Measurements from ENCODE around the gene NODAL. TPM values are rescaled to one million over a fixed set of nuclear protein-coding genes. Genes with fewer than 3 reads are reported as not detected.

The NODAL gene
- total RNA-seq, 2 experiments from 2014 or later: not detected

DNA sequence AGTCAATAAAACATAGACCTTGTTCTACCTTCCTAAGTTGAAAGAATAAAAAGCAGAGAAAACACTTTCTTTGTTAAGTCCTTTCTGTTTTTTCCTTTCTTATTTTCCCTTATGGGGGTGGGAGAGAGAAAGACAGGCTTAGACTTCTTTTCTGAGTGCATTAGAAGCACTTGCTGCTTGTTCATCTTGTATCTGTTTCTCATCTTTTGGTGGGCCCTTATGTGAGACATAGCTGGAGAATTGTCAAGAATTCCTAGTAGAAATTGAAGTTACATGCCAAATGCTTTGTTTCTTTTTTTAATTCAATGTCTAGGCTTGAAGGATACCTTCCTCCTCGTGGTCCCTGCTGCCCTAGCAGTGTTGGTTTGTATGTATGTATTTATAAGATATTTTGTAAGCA is 30.9 kb downstream of the NODAL start:
- POLR2A ChIA-PET: interaction anchor here (1.4 kb wide), 1 partner anchor 20 kb away, joined by 3 read pairs; no protein-coding TSS in a partner anchor
- H3K36me3 ChIP-seq (ENCODE audit: insufficient read depth, low read length): peaks cover 5% of the 10 kb centered on the region
- peaks cover 60% of the 10 kb centered on the region for H3K36me3 Mint-ChIP-seq (ENCODE audit: low read depth)
- no peaks in the 10 kb centered on the region for H3K27me3 ChIP-seq (ENCODE audit: control insufficient read depth in 1 of 2, insufficient read depth in 2 of 2, low read length in 2 of 2)
- H3K4me3 Mint-ChIP-seq: no peak overlapping the region
- H3K4me3 ChIP-seq (ENCODE audit: low read length): no peak overlapping the region
- TF ChIP-seq, protein P1, sequence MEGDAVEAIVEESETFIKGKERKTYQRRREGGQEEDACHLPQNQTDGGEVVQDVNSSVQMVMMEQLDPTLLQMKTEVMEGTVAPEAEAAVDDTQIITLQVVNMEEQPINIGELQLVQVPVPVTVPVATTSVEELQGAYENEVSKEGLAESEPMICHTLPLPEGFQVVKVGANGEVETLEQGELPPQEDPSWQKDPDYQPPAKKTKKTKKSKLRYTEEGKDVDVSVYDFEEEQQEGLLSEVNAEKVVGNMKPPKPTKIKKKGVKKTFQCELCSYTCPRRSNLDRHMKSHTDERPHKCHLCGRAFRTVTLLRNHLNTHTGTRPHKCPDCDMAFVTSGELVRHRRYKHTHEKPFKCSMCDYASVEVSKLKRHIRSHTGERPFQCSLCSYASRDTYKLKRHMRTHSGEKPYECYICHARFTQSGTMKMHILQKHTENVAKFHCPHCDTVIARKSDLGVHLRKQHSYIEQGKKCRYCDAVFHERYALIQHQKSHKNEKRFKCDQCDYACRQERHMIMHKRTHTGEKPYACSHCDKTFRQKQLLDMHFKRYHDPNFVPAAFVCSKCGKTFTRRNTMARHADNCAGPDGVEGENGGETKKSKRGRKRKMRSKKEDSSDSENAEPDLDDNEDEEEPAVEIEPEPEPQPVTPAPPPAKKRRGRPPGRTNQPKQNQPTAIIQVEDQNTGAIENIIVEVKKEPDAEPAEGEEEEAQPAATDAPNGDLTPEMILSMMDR (IDR thresholded peaks at IDR 0.05): no peak
- CTCF ChIA-PET: interaction anchor here (1.1 kb wide), 1 partner anchor 264 kb away, joined by 3 read pairs; the partner anchor contains the start of gene TYSND1
- H3K4me1 Mint-ChIP-seq (ENCODE audit: low read depth): peaks cover 68% of the 10 kb centered on the region
- H3K27me3 Mint-ChIP-seq: no peaks in the 10 kb centered on the region
- peaks cover 20% of the 10 kb centered on the region for H3K4me1 ChIP-seq (ENCODE audit: insufficient read depth, low read length)
- no peak overlapping the region for H3K27ac ChIP-seq (ENCODE audit: low read depth in 1 of 2, low read length in 2 of 2)
- no peak for DNase-seq
- no peaks in the 10 kb centered on the region for H3K9me3 Mint-ChIP-seq
- intact Hi-C loops (cut with DNase I, micrococcal nuclease): no loop called here
- peak overlapping the region; percentile 14 for H3K27ac Mint-ChIP-seq
- H3K9me3 ChIP-seq (ENCODE audit: control insufficient read depth in 1 of 2, insufficient read depth in 1 of 2, low read length in 2 of 2): no peaks in the 10 kb centered on the region
- no peak for ATAC-seq (ENCODE audit: poor library complexity)

DNA sequence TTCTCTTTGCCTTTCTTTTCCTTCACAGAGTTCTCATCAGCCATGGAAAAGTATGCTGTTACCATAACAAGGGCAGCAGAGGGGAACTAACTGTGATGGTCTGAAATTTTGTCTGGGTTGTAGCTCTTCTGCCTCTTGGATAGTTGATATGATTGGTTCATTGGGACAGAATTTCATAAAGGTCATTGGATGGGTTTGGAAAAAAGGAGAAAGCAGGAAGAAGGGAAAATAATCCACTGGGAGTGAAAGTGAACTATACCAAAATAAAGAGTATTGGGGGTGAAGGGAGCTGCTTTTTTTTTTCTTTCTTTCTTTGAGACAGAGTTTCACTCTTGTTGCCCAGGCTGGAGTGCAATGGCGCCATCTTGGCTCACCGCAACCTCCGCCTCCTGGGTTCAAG is 31.7 kb downstream of the NODAL start:
- H3K27ac ChIP-seq (ENCODE audit: low read depth in 1 of 2, low read length in 2 of 2): no peak overlapping the region
- no peak for ATAC-seq (ENCODE audit: poor library complexity)
- peaks cover 5% of the 10 kb centered on the region for H3K36me3 ChIP-seq (ENCODE audit: insufficient read depth, low read length)
- Mint-ChIP-seq H3K36me3 (ENCODE audit: low read depth) (peaks cover 63% of the 10 kb centered on the region), H3K4me1 (ENCODE audit: low read depth) (peaks cover 70% of the 10 kb centered on the region), H3K4me3 (no peak overlapping the region), H3K27ac (no peak overlapping the region), H3K9me3 (no peaks in the 10 kb centered on the region), H3K27me3 (no peaks in the 10 kb centered on the region)
- no peaks in the 10 kb centered on the region for H3K9me3 ChIP-seq (ENCODE audit: control insufficient read depth in 1 of 2, insufficient read depth in 1 of 2, low read length in 2 of 2)
- no peak for DNase-seq
- TF ChIP-seq, protein P1 (IDR thresholded peaks at IDR 0.05): no peak
- intact Hi-C loops (cut with DNase I, micrococcal nuclease): no loop called here
- no peak overlapping the region for H3K4me3 ChIP-seq (ENCODE audit: low read length)
- POLR2A ChIA-PET: interaction anchor here (1.4 kb wide), 1 partner anchor 21 kb away, joined by 3 read pairs; no protein-coding TSS in a partner anchor
- H3K4me1 ChIP-seq (ENCODE audit: insufficient read depth, low read length): peaks cover 28% of the 10 kb centered on the region
- H3K27me3 ChIP-seq (ENCODE audit: control insufficient read depth in 1 of 2, insufficient read depth in 2 of 2, low read length in 2 of 2): no peaks in the 10 kb centered on the region
- CTCF ChIA-PET: no interaction called here

DNA sequence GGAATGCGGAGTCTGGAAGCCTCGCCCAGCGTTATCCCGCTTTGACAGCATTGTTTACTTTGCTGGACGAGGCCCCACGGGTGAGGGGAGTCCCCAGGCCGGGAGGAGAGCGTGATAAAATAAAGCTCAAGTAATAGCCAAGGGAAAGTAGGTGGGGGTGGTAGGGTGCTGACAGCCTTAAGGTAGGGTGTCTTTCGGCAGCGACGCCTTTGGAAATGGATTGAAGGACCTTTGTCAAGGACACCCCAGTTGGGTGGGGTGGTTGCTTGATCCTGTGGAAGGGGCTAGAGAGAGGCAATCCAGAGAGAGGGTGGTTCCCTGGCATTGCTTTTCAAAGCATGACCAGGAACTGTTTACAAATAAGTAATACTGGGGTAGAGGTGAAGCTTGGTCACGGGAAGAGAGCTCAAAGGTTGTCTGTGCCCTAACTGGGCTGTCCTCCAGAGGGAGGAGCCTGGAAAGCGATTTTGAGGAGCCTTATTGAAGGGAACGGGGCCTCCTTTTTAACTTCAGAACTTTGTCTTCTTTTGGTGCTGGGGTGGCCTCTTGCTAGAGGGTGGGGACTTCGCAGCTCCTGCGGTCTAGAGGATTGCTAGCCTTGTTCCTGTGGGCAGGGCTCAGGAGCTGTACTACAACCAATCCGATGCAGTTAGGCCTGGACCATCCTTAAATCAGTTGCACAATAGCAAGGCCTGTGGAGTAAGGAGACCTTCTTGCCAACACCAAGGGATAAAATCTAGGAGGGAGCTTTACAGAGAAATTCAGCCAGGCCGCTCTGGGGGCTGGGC is 36.2 kb downstream of the NODAL start:
- peak; percentile 6 for ATAC-seq (ENCODE audit: poor library complexity)
- no peaks in the 10 kb centered on the region for H3K9me3 ChIP-seq (ENCODE audit: control insufficient read depth in 1 of 2, insufficient read depth in 1 of 2, low read length in 2 of 2)
- H3K36me3 Mint-ChIP-seq (ENCODE audit: low read depth): peaks cover 47% of the 10 kb centered on the region
- no peaks in the 10 kb centered on the region for H3K27me3 ChIP-seq (ENCODE audit: control insufficient read depth in 1 of 2, insufficient read depth in 2 of 2, low read length in 2 of 2)
- H3K27me3 Mint-ChIP-seq: no peaks in the 10 kb centered on the region
- H3K4me3 ChIP-seq (ENCODE audit: low read length): peak overlapping the region; percentile 87
- CTCF ChIA-PET: interaction anchor here (1.0 to 2.3 kb wide), 6 partner anchors 8 to 258 kb away, joined by 4 to 10 read pairs (median 6); partner anchors contain the start of gene TYSND1
- peak overlapping the region; percentile 96 for H3K4me3 Mint-ChIP-seq
- DNase-seq: peak in 4 of 14 experiments; percentile 37 to 67 (median 58)
- peak overlapping the region; percentile 52 to 74 for H3K27ac ChIP-seq (ENCODE audit: low read depth in 1 of 2, low read length in 2 of 2)
- H3K4me1 ChIP-seq (ENCODE audit: insufficient read depth, low read length): peaks cover 37% of the 10 kb centered on the region
- peak overlapping the region; percentile 86 for H3K27ac Mint-ChIP-seq
- POLR2A ChIA-PET: interaction anchor here (1.0 to 3.4 kb wide), 22 partner anchors 8 to 313 kb away, joined by 3 to 30 read pairs (median 5); partner anchors contain the start of genes PPA1, SAR1A and TYSND1
- TF ChIP-seq, protein P1 (IDR thresholded peaks at IDR 0.05): no peak
- intact Hi-C loops (cut with DNase I, micrococcal nuclease): loop anchor here in 1 of 2 experiments (2.0 kb wide), 2 partner anchors 74 to 170 kb away; partner anchors contain the start of gene PALD1
- H3K4me1 Mint-ChIP-seq (ENCODE audit: low read depth): peaks cover 59% of the 10 kb centered on the region
- peaks cover 2% of the 10 kb centered on the region for H3K36me3 ChIP-seq (ENCODE audit: insufficient read depth, low read length)
- no peaks in the 10 kb centered on the region for H3K9me3 Mint-ChIP-seq
